ENCODE results near the gene RPUSD4. TPM values are rescaled to one million over a fixed set of nuclear protein-coding genes. Genes with fewer than 3 reads are reported as not detected.

Gene RPUSD4
- total and polyA plus RNA-seq, 9 donors: 29.7 to 44.8 (median 39.9) TPM

Other genes with a start within 250 kb of the RPUSD4 start
- gene CDON, start 148.8 kb downstream of the RPUSD4 start, total RNA-seq: 42.1 TPM
- gene CDON, start 148.8 kb downstream of the RPUSD4 start, polyA plus RNA-seq (ENCODE audit: insufficient read depth in 1 of 8, insufficient read length in 8 of 8, low replicate concordance in 1 of 8): 10 to 100 TPM; 12.5 to 38.0 (median 21.3) TPM
- 19.6 TPM for gene FAM118B, start 132 bp upstream of the RPUSD4 start, total RNA-seq
- gene FAM118B, start 132 bp upstream of the RPUSD4 start, polyA plus RNA-seq (ENCODE audit: insufficient read depth in 1 of 8, insufficient read length in 8 of 8, low replicate concordance in 1 of 8): 10 to 100 TPM; 18.5 to 23.7 (median 20.3) TPM
- 52.5 TPM for gene SRPRA, start 57.2 kb upstream of the RPUSD4 start, total RNA-seq
- gene SRPRA, start 57.2 kb upstream of the RPUSD4 start, polyA plus RNA-seq (ENCODE audit: insufficient read depth in 1 of 8, insufficient read length in 8 of 8, low replicate concordance in 1 of 8): 10 to 100 TPM; 55.7 to 78.5 (median 61.8) TPM
- 20.5 TPM for gene FOXRED1, start 57.5 kb upstream of the RPUSD4 start, total RNA-seq
- gene FOXRED1, start 57.5 kb upstream of the RPUSD4 start, polyA plus RNA-seq (ENCODE audit: insufficient read depth in 1 of 8, insufficient read length in 8 of 8, low replicate concordance in 1 of 8): 10 to 100 TPM; 15.9 to 35.2 (median 28.8) TPM
- gene TIRAP, start 71.4 kb upstream of the RPUSD4 start, total RNA-seq: 4.3 TPM
- gene TIRAP, start 71.4 kb upstream of the RPUSD4 start, polyA plus RNA-seq (ENCODE audit: insufficient read depth in 1 of 8, insufficient read length in 8 of 8, low replicate concordance in 1 of 8): 10 to 100 TPM in 1 of 8 donors, 1 to 10 TPM in 7; 7.2 to 10.6 (median 8.3) TPM
- gene DCPS, start 92.4 kb upstream of the RPUSD4 start, total RNA-seq: 12.5 TPM
- gene DCPS, start 92.4 kb upstream of the RPUSD4 start, polyA plus RNA-seq (ENCODE audit: insufficient read depth in 1 of 8, insufficient read length in 8 of 8, low replicate concordance in 1 of 8): 10 to 100 TPM; 15.8 to 22.5 (median 18.8) TPM
- gene ST3GAL4, start 144.0 kb upstream of the RPUSD4 start, total RNA-seq: 26.8 TPM
- 10 to 100 TPM; 25.2 to 34.4 (median 29.7) TPM for gene ST3GAL4, start 144.0 kb upstream of the RPUSD4 start, polyA plus RNA-seq (ENCODE audit: insufficient read depth in 1 of 8, insufficient read length in 8 of 8, low replicate concordance in 1 of 8)

Measured in muscle of leg (tissue), 9 donors.